Activated CD8-positive, alpha-beta memory T cell treated with anti-CD3 and anti-CD28 coated beads, Interleukin-2, amount 50 U/mL, for 48 hours (primary cell): ENCODE data around the gene ISOC2.
A peak's percentile ranks its signal among the peaks of the same experiment; 100 is the strongest.
"Not testable (repeated sequence)": the region's sequence is repeated elsewhere in the genome, so short reads cannot be mapped to it uniquely, and the experiment has no call there.

Experiments used
- DNase-seq: peaks from one replicate; pipeline ENCODE4 v3.0.0-alpha.2; 2020

The ISOC2 gene, protein sequence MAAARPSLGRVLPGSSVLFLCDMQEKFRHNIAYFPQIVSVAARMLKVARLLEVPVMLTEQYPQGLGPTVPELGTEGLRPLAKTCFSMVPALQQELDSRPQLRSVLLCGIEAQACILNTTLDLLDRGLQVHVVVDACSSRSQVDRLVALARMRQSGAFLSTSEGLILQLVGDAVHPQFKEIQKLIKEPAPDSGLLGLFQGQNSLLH

DNA sequence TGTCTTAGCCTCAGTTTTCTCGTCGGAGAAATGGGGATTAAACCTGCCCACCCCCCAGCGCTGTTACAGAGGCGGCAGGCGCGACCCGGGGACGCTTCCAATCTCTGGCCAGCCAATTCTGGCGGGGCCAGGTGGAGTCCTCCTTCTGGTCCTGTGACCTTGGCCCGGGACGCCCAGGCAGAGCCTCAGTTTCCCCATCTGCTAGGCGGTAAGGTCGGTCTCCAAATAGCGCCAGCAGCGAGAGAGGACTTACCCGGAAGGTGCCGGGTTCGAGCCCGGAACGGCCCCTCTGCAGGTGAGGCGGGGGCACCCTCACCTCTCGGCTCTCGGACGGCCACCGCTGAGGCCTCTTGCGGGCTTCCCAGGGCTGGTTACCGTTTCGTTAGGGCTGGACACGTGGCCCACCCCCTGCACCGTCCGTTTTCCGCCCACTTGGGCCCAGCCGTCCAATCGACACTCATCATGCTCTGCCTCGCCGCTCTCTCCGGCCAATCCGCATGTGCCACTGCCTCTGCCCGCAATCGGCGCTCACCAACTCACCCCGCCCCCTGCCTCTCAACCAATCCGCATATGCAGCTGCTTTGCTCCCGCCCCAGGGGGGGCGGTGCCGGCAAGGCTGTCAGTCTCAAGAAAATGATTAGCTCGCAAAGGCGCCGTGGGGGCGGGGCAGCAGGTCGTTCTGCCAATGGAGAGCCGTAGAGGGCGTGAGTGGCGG, at the start of gene ISOC2:
Gene ISOC2 (minus strand): TSS at position 384 of the 715 bp plus-strand sequence. CDS start 5,156 bp downstream, outside the sequence.
- DNase-seq = peak; percentile 100

DNA sequence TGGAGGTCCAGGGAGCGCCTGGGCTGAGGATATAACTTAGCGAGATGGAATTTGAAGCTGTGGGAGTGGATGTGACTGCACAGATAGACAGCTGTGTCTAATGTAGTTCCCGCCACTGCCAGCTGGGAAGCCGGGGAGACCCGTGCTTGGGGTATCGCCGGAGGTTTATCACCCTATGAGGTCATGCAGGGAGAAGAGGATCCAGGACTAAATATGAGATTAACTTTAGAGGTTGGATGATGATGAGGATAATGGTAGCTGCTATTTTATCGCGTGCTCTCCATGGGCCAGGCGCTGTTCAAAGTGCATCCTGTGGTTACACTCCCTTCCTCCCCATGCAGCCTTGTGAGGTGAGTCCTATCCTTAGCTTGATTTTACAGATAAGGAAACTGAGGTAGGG, 46.7 kb upstream of the ISOC2 start:
- DNase-seq = no peak

DNA sequence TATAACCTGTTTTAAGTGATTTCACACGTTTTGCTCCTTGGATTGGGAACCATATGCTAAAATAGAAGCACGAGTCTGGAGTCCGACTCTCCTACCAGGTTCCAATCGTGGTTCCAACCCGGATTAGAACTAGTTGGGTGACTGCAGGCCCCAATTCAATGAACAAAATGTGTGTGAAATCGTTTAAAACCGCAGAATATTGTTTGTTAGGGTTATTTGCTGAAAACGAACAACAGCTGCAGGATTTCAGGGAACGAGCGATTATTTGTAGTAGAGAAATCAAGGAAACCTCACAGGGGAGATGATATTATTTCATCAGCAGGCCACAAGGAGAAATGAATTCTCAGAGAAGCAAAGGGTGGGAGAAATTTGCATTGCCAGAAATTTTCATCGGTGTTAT, 43.5 kb upstream of the ISOC2 start:
- DNase-seq = no peak

DNA sequence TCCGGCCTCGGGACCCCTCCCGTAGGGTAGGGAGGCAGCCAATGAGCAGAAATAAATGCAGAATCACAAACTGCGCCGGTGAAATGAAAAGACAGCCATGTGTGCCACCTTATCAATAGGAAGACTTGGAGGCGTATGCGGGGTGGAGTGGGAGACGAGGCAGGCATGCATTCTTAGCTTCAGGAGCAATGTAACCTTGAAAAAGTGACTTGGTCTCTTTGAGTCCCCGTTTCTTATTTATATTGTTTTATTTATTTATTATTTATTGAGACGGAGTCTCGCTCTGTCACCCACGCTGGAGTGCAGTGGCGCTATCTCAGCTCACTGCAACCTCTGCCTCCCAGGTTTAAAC, 42.8 kb upstream of the ISOC2 start:
- DNase-seq = no peak

DNA sequence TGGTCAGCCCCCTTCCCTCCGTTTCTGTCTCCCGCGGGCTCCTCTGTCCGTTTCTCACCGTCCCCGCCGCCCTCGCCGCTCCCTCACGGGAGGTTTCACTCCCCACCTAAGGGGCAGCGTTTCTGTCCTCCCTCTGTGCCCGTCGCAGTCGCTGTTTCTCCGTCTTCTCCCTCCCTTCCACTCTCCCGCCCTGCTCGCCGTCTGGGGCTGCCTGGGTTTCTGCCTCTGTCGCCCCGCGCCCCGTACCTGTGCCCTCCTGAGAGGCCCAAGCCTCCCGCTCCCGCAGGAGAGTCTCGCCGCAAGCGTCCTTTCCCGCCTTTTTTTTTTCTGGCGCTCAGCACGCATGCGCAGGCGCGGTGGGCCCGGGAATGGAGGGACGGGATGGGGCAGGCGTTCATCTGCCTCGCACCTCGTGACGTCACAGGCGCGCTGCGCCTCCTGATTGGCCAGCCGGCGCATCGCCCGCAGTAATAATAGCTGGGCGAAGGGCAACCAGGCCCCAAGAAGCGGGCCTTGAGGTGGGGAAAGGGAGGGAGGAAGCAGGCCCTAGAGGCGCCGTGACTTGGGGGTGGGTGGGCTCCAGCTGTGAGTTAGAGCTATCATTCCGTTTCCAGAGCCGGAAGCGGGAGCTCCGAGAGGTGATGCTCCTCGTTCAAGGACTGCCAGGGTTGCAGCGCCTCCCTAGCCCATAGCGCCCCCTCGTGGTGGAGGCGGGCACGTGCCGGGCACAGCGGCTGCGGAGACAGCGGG, 42.2 kb upstream of the ISOC2 start:
- peak; percentile 100 for DNase-seq

DNA sequence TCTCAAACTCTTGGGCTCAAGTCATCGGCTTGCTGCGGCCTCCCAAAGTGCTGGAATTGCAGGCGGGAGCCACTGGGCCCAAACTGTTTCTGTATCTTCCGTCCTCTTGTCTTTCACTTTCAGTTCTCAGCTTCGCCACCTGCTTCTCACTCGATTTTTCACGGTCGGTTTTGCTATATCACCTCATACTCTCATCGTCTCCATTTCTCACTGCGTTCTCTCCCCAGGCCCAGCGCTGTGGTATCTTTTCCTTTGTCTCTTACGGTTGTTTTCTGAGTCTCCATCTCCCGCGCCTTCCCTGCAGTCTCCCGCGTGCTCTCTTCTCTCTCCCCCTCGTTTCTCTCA, 41.7 kb upstream of the ISOC2 start:
- DNase-seq = no peak

DNA sequence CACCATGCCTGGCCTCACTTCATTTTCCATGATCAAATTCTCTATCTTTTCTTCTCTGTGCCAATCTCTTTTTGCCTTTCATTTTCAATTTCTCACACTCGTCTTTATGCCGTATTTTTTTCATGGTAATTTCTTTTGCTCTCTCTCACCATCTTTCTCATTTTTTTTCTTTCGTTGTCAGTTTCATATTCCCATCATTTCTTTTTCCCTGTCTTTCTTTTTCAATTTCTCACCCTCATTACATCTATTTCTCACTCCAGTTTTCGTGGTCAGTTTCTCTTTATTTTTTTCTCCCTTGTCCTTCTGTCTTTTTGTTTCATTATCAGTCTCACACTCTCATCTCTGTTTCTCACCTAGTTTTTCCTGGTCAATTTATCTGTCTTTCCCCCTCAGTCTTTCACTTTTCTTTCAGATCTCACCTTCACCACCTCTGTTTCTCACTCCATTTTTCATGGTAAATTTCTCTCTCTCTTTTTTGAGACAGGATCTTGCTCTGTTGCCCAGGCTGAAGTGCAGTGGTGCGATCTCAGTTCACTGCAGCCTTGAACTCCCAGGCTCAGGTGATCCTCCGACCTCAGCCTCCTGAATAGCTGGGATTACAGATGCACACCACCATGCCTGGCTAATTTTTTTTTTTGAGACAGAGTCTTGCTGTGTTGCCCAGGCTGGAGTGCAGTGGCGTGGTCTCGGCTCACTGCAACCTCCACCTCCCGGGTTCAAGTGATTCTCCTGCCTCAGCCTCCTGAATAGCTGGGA, 40.9 kb upstream of the ISOC2 start:
- DNase-seq = no peak

DNA sequence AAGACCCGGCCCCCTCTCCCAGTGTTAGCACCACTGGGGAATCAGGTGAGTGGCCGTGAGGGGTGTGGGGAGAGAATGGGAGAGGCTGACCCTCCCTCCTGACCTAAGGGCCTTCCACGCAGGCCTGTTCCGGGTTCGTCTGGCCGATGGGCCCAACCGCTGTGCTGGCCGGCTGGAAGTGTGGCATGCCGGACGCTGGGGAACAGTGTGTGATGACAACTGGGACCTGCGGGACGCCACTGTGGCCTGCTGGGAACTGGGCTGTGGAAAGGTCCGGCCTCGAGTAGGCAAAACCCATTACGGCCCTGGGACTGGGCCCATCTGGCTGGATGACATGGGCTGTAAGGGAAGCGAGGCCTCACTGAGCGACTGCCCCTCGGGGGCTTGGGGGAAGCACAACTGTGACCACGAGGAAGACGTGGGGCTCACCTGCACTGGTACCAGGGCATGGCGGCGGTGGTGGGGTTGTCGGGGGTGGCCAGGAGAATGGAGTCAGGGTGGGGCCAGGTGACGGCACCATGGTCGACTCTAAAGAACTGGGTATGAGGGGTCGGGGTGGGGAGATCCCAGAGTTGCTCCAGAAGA, 39.0 kb upstream of the ISOC2 start:
- no peak for DNase-seq

DNA sequence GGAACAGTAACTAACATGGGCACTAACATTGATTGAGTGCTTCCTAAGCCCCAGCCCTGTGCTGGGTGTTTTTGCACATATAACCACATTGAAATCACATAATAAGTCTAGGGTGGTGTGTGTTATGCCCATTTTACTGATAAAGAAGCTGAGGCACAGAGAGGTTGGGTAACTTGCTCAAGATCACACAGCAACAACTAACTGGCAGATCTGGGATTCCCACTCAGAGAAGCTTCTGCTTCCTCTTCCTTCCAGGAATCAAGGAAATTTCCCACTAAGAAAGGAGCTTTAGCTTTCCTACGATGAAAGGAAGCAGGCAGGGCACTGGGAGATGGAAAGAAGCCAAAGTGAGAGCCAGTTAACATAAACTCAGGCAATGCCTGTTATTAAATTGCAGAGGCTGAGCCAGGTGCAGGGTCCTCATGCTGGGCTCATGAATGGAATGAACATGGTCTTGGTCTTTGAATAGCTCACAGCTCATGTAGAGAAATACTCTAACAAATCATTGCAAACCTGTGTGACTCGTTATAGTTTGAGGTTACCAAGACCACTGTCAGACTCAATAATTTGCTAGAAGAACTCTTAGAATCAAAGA, 36.9 kb upstream of the ISOC2 start:
- no peak for DNase-seq

DNA sequence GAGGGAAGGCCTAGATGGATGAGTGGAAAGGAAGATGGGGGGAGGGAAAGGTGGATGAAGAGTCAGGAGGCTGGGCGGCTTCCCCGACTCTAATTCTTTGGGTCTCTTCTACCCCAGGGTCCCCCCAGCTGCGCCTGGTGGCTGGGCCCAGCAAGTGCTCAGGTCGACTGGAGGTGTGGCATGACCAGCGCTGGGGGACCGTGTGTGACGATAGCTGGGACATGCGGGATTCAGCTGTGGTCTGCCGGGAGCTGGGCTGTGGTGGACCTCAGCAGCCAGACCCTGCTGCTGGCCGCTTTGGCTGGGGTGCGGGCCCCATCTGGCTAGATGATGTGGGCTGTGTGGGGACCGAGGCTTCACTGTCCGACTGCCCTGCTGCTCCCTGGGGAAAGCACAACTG, 36.3 kb upstream of the ISOC2 start:
- no peak for DNase-seq

DNA sequence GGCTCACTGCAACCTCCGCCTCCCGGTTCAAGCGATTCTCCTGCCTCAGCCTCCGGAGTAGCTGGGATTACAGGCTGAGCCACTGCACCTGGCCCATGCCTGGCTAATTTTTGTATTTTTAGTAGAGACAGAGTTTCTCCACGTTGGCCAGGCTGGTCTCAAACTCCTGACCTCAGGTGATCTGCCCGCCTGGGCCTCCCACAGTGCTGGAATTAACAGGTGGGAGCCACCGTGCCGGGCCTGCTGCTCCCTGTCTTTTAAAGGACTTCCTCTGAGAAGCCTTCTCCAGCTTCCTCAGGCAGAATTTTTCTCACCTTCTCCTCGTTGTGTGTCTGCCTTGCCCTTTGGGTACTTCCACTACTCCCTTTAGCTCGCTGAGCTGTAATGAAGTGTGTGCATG, 35.4 kb upstream of the ISOC2 start:
- not testable (repeated sequence) for DNase-seq

DNA sequence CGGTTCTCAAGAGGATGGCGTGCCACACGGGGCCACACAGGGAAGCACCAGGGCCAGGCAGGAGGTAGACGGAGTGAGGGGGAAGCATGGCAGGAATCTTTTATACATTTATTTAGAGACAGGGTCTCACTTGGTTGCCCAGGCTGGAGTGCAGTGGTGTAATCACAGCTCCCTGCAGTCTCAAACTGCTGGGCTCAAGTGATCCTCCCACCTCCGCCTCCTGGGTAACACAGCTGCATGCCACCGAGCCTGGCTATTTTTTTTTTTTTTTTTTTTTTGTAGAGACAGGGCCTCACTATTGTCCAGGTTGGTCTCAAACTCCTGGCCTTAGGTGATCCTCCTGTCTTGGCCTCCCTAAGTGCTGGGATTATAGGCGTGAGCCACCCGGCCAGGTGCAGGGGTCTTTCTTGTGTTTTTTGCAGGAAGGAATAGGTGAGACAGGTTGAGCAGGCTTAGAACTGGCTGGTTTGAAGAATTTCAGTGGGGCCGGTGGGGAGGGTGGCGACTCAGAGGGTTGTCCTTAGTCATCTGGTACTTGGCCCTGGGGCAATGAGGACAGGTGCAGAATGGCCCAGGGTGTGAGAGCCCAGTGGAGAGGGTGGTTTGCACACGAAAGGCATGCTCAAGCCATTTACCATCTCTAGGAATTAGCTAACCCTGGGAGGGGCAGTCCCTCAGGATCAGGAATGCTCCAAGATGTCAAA, 34.4 kb upstream of the ISOC2 start:
- no peak for DNase-seq

DNA sequence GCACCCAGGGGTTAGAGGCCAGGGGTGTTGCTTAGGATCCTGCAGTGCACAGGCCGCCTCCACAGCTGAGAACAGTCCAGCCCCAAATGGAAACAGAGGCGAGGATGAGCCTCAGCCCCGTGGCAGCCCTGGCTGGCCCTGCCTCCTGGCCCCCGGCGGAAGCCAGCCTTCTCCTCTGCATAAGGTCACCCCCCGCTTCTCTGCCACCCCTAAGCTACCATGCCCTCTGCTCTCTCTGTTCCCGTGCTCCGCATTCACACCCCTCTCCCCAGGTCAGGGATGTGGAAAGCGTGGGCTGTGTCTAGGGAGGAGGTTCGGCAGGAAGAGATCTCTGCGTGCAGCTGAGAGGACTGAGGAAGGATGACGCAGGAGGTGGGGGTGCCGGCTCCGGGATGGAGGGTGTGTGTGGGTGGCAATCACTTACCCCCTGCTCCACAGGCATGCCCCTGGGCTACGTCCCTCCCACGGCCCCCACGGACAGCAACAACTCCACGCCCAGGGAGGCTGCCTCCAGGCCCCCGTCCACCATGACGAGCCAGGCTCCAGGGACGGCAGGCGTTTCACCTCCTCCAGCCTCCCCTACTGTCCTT, 32.8 kb upstream of the ISOC2 start:
- no peak for DNase-seq

DNA sequence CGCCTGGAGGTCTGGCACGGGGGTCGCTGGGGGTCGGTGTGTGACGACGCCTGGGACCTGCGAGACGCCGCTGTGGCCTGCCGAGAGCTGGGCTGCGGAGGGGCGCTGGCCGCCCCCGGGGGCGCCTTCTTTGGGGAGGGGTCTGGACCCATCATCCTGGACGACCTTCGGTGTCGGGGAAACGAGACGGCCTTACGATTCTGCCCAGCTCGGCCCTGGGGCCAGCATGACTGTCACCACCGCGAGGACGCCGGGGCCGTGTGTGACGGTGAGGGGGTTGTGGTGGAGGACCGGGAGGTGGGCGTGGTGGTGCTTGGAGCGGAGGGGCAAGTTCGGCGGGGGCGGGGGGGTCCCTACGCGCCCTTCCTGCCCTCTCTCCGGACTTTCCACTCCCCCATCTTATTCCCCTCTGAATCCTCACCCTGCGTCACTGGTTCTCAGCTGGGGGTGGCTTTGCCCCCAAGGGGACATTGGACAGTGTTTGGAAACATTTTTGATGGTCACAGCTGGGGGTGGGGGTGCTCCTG, 32.3 kb upstream of the ISOC2 start:
- no peak for DNase-seq

DNA sequence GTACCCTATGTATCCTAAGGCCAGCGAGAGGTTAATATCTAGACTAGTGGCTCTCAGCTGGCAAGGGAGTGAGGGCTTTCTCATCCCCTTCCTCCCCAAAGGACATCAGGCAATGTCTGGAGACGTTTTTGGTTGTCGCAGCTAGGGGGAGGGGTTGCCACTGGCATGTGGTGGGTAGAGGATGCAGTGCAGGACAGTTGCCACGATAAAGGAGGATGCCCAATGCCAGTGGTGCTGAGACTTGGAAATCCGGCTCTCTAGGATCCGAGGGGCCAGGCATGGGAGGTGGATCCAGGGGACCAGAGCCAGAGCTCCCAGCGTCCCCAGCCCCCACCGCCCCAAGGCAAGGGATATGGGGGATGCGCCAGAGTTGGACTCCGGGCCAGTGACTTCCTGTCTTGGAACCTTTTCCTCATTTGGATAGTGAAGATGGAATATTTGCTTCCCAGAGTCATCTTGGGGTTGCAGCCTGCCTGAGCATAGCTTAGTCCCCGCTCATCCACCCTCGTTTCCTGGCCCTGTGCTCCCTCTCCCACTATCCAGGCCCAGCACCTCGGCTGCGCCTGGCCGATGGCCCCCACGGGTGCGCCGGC, 31.7 kb upstream of the ISOC2 start:
- DNase-seq = no peak

DNA sequence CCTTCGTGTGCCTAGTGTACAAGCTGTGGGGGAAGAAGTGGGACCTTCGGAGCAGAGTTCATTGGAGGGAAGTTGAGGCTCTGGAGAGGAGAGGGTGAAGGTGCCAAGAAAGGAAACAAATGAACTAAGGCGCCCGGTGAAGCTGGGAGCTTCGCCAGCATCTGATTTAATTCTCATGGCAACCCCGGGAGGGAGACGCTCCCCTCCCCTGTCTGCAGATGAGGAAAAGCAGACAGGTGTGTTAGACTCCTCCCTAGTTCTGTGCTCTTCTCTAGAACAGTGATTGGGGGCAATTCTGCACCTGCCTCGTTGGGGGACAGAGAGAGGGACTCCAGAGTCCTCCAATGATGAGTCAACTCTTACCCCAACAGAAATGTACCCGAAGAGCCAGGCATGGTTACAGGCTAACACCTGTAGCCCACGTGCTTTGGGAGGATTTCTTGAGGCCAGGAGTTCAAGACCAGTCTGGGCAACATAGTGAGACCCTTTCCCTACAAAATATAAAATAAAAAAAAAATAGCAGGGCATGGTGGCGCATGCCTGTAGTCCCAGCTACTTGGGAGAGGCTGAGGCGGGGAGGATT, 31.0 kb upstream of the ISOC2 start:
- no peak for DNase-seq

DNA sequence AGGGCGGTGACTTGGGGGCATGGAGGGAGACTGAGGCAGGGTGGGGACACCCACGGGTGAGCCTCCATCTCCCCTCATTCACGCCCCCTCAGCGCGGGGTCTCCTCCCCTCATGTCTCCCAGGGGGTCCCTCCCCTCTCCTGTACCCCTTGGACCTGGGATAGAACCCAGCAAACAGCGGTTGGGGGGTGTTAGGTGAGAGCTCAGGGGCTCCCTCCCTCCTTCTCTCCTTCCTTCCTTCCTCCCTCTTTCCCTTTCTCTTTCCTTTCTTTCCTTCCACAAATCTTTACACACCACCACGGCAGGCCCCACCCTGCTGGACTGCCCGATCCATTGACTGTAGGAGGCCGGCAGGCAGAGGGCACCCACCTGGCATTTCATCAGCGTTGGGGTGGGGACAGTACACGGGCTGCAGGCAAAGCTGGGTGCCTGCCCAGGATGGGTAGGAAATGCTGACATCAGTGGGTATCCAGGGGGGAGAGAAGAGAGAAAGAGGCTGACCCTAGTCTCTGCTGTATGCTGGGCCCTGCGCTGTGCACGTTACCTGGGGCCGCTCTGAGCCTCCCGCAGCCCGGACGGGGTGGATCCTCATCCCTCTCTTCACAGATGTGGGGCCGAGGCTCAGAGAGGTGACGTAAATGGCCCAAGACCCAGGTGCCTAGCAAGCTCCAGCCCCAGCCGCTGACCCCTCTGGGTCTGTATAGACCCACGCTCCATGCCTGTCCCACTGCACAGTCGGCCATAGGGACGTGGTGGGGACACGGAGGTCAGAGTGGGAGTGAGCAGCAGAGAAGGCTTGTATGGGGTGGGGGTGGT, 30.3 kb upstream of the ISOC2 start:
- DNase-seq = no peak

DNA sequence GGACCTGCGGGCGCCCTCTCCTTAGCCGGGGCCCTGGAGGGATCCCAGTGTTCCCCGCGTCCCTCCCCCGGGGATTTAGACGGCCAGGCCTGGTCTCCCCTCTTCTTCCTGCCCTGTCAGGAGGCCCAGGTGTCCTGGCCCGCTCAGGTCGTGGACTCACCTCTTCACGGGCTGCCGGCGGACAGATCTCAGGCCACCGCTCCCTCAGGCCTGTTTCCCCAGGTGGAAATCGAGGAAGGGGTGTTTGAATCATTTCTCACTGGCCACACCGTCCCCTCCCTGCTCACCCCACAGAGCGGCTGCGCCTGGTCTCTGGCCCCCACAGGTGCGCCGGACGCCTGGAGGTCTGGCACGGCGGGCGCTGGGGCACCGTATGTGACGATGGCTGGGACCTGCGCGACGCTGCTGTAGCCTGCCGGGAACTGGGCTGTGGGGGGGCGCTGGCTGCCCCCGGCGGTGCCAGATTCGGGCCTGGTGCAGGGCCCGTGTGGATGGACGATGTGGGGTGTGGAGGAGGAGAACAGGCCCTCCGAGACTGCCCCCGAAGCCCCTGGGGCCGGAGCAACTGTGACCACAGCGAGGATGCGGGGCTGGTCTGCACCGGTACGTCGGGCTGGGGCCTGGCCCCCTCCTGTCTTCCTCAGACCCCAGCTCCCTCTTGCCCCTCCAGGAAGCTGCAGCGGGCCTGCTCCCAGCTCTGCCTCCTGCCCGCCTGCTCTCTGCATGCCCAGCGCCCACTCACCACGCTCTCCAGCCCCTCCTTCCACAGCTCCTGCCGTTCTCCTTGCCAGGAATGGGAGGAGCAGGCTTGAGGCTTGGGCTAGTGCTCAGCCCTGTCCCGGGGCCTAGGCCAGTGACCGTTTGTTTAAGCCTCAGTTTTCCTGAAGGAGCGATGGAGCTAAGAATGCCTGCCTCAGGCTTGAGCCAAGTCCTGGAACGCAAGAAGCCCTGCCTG, 29.3 kb upstream of the ISOC2 start:
- no peak for DNase-seq
